C4-2B (cell line): ENCODE data around the gene ZNF688.

Experiments used
- H3K27ac ChIP-seq: fragments of 450-650 bp; 2 replicates; pipeline ENCODE4 v1.5.1; 2017
- CTCF ChIP-seq: fragments of 450-650 bp; conservative IDR thresholded peaks from 2 replicates; pipeline ENCODE4 v1.5.1; 2017; ENCODE audit warnings: mild to moderate bottlenecking
- ZFX ChIP-seq: fragments of 450-650 bp; IDR thresholded peaks from 2 replicates; pipeline ENCODE4 v1.6.1; 2017

Gene ZNF688

GRCh38 chr16:30609002-30609925 lies 37.8 kb upstream of the ZNF688 start:
- no peak for TF ChIP-seq CTCF
- H3K27ac ChIP-seq = peak overlapping the region; percentile 96

- no peak for TF ChIP-seq CTCF
- TF ChIP-seq ZFX = no peak
- no peak overlapping the region for H3K27ac ChIP-seq
Measured at GRCh38 chr16:30606004-30606403, 34.5 kb upstream of the ZNF688 start.

GRCh38 chr16:30605158-30605557 lies 33.6 kb upstream of the ZNF688 start:
- TF ChIP-seq CTCF = no peak
- TF ChIP-seq ZFX = no peak
- no peak overlapping the region for H3K27ac ChIP-seq

- TF ChIP-seq CTCF (no peak), ZFX (no peak)
- H3K27ac ChIP-seq = no peak overlapping the region
Measured at GRCh38 chr16:30604316-30604947, 32.9 kb upstream of the ZNF688 start.

GRCh38 chr16:30603945-30604315 lies 32.4 kb upstream of the ZNF688 start:
- H3K27ac ChIP-seq = no peak overlapping the region
- TF ChIP-seq CTCF = no peak
- no peak for TF ChIP-seq ZFX

- H3K27ac ChIP-seq = no peak overlapping the region
- no peak for TF ChIP-seq CTCF
- TF ChIP-seq ZFX = no peak
Measured at GRCh38 chr16:30602616-30603277, 31.2 kb upstream of the ZNF688 start.

- H3K27ac ChIP-seq = no peak overlapping the region
- TF ChIP-seq ZFX = no peak
- TF ChIP-seq CTCF = no peak
Measured at GRCh38 chr16:30601966-30602365, 30.5 kb upstream of the ZNF688 start.
